Activated T-helper 2 cell treated with anti-CD3 and anti-CD28 coated beads, Interferon-gamma antibody, Interleukin-2, Interleukin-4, amounts not matched to agents 10 μg/mL and 5 μg/mL and 100 μg/mL, durations not matched to agents 14 hours and 24 hours and 36 hours (primary cell): ENCODE results near the gene NCKAP5L. TPM values are rescaled to one million over a fixed set of nuclear protein-coding genes. Genes with fewer than 3 reads are reported as not detected.

Experiments
- DNase-seq: peaks from one replicate; pipeline ENCODE4 v3.0.0; 2021; ENCODE audit warnings: low spot score
- H3K27ac Mint-ChIP-seq: one replicate; pipeline ENCODE4 v1.8.0; 2021; ENCODE audit warnings: mixed read lengths
- H3K27me3 Mint-ChIP-seq: one replicate; pipeline ENCODE4 v1.8.0; 2021; ENCODE audit warnings: low read depth, mixed read lengths
- H3K36me3 Mint-ChIP-seq: one replicate; pipeline ENCODE4 v1.8.0; 2021; ENCODE audit warnings: low read depth, mixed read lengths
- H3K4me1 Mint-ChIP-seq: one replicate; pipeline ENCODE4 v1.8.0; 2021; ENCODE audit warnings: low read depth, mixed read lengths
- H3K4me3 Mint-ChIP-seq: one replicate; pipeline ENCODE4 v1.8.0; 2021; ENCODE audit warnings: low read depth, mild to moderate bottlenecking, moderate library complexity, mixed read lengths
- H3K9me3 Mint-ChIP-seq: one replicate; pipeline ENCODE4 v1.8.0; 2021; ENCODE audit warnings: mixed read lengths
- intact Hi-C: fragments of 100-400 bp; cut with micrococcal nuclease; formaldehyde crosslinking; loops from one replicate; pipeline ENCODE4 v1.15.1; 2023
- total RNA-seq: library from RNA; stranded (reverse); gene quantifications from 2 replicates; pipeline ENCODE4 v1.2.3, GENCODE V29; 2022

NCKAP5L gene
- total RNA-seq, 1 donor from 2014 or later = 5.3 TPM

DNA sequence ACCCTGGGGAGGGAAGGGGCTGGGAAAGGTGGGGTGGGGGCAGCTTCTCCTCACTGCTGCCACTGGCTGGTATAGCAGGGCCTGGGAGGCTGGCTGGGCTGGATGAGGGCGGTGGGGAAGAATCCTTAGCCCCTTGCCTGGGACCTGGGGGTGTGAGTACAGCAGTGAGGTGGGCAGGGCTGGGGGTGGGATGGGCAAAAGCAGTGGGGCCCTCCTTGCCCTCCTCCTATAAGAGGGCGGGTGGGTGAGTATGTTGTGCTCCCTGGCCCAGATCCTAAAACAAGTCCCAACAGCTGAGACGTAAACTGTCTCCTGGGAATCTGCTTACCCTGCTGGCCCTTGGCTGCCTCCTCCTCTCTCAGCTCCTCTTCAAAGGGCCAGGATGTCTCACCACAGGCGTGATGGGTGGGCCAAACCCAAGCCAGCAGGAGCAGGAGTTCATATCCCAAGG lies 2.2 kb downstream of the NCKAP5L start:
- Mint-ChIP-seq H3K9me3 (no peaks in the 10 kb centered on the region), H3K27me3 (peaks cover 12% of the 10 kb centered on the region), H3K4me3 (no peak overlapping the region), H3K27ac (no peak overlapping the region), H3K36me3 (no peaks in the 10 kb centered on the region), H3K4me1 (peaks cover 14% of the 10 kb centered on the region)
- DNase-seq = no peak
- intact Hi-C loops = loop anchor here (5.0 kb wide), 1 partner anchor 119 kb away; the partner anchor contains the start of gene FMNL3

DNA sequence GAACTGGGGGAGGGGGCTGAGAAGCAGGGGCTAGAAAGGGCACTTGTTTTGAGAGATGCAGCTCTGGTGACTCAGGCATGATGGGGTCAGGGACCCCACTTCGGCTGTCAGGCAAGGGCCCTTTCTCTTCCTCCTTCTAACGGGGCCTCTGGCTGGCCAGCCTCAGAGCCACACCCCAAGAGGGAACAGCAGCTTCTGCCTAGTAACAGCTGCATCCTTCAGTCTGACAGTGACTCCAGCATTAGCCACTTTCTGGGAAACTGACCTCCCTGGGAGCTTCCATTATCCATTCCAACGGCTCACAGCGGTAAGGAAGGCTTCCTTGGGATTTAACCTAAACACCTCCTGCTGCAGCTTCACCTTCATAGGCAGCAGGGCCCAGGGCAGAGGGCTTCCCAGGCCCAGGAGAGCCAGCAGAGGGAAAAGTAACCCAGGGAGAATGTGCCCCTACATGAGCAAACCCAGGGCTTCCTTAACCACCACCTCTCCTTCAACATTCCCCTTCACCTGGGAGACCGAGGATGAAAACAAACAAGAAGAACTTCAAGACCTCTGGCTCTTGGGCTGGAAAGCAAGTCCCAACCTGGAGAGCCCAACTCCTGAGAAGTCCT lies 2.7 kb downstream of the NCKAP5L start:
- H3K4me1 Mint-ChIP-seq = peaks cover 17% of the 10 kb centered on the region

DNA sequence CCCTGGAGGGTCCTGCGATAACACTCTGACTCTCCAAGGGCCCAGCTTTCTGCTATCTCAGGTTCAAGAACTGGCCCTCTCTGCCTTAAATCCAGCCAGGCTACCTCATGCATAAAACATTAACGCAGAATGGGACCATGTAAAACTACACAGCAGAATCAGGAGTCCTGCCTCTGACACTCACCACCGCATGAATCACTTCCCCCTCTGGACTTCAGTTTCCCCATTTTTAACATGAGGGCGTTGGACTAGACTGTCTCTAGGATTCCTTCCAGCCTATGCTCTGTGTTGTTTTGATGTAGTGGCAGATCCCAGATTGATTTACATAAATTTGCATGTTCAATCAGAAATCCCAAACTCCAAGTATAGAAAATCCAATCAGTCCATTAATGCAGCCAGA lies 3.3 kb downstream of the NCKAP5L start:
- Mint-ChIP-seq H3K4me3 (no peak overlapping the region), H3K27ac (no peak overlapping the region), H3K36me3 (no peaks in the 10 kb centered on the region), H3K9me3 (no peaks in the 10 kb centered on the region), H3K27me3 (peaks cover 12% of the 10 kb centered on the region), H3K4me1 (peaks cover 17% of the 10 kb centered on the region)
- intact Hi-C loops = loop anchor here (5.0 kb wide), 1 partner anchor 118 kb away; the partner anchor contains the start of gene FMNL3
- DNase-seq = no peak

More for the DNA sequence above, 2.7 kb downstream of the NCKAP5L start:
- no peaks in the 10 kb centered on the region for H3K36me3 Mint-ChIP-seq
- DNase-seq = no peak
- H3K4me3 Mint-ChIP-seq = no peak overlapping the region
- H3K27me3 Mint-ChIP-seq = peaks cover 12% of the 10 kb centered on the region
- intact Hi-C loops = loop anchor here (5.0 kb wide), 1 partner anchor 118 kb away; the partner anchor contains the start of gene FMNL3
- H3K9me3 Mint-ChIP-seq = no peaks in the 10 kb centered on the region
- no peak overlapping the region for H3K27ac Mint-ChIP-seq

DNA sequence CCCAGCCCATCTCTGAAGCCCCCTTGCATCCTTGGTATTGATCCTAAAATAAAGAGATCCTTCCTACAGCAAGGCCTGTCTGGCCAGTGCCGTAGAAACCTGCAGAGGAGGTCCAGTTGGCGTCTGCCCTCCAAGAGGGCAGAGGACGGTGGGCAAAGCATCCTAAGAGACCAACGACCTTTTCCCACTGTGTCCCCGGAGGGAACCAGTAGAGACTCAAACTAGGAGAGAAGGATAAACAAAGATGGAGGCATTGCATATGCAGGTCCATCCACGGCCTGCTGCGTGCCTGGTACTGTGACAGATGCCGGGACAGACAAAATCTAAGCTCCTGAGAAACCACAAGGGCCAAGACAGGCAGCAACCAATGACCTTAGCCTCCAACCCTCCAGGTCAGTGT lies 3.8 kb downstream of the NCKAP5L start:
- H3K36me3 Mint-ChIP-seq = no peaks in the 10 kb centered on the region
- intact Hi-C loops = no loop called here
- H3K9me3 Mint-ChIP-seq = no peaks in the 10 kb centered on the region
- no peak overlapping the region for H3K27ac Mint-ChIP-seq
- H3K4me3 Mint-ChIP-seq = no peak overlapping the region
- peaks cover 17% of the 10 kb centered on the region for H3K4me1 Mint-ChIP-seq
- peaks cover 12% of the 10 kb centered on the region for H3K27me3 Mint-ChIP-seq
- DNase-seq = no peak

GRCh38 chr12:49823951-49824350 lies 4.3 kb downstream of the NCKAP5L start:
- no peaks in the 10 kb centered on the region for H3K9me3 Mint-ChIP-seq
- DNase-seq = no peak
- intact Hi-C loops = no loop called here
- no peaks in the 10 kb centered on the region for H3K36me3 Mint-ChIP-seq
- H3K27ac Mint-ChIP-seq = no peak overlapping the region
- no peak overlapping the region for H3K4me3 Mint-ChIP-seq
- peaks cover 12% of the 10 kb centered on the region for H3K27me3 Mint-ChIP-seq
- H3K4me1 Mint-ChIP-seq = peaks cover 13% of the 10 kb centered on the region

- intact Hi-C loops = no loop called here
- H3K27ac Mint-ChIP-seq = no peak overlapping the region
Measured at GRCh38 chr12:49823350-49823749, 4.9 kb downstream of the NCKAP5L start.

GRCh38 chr12:49821373-49822287 lies 6.6 kb downstream of the NCKAP5L start:
- intact Hi-C loops = no loop called here
- Mint-ChIP-seq H3K27me3 (peaks cover 5% of the 10 kb centered on the region), H3K4me1 (peaks cover 7% of the 10 kb centered on the region), H3K36me3 (no peaks in the 10 kb centered on the region), H3K4me3 (no peak overlapping the region), H3K9me3 (no peaks in the 10 kb centered on the region), H3K27ac (peak overlapping the region; percentile 68)
- no peak for DNase-seq

More at GRCh38 chr12:49823350-49823749, 4.9 kb downstream of the NCKAP5L start:
- Mint-ChIP-seq H3K4me1 (peaks cover 7% of the 10 kb centered on the region), H3K4me3 (no peak overlapping the region), H3K27me3 (peaks cover 12% of the 10 kb centered on the region), H3K9me3 (no peaks in the 10 kb centered on the region), H3K36me3 (no peaks in the 10 kb centered on the region)
- no peak for DNase-seq

- no peaks in the 10 kb centered on the region for H3K27me3 Mint-ChIP-seq
- peaks cover 7% of the 10 kb centered on the region for H3K4me1 Mint-ChIP-seq
- no peaks in the 10 kb centered on the region for H3K36me3 Mint-ChIP-seq
- H3K9me3 Mint-ChIP-seq = no peaks in the 10 kb centered on the region
- H3K4me3 Mint-ChIP-seq = no peak overlapping the region
- peak overlapping the region; percentile 4 for H3K27ac Mint-ChIP-seq
- DNase-seq = no peak
- intact Hi-C loops = no loop called here
Measured at GRCh38 chr12:49819786-49820185, 8.4 kb downstream of the NCKAP5L start.

GRCh38 chr12:49818241-49818895 lies 9.8 kb downstream of the NCKAP5L start:
- no peaks in the 10 kb centered on the region for H3K36me3 Mint-ChIP-seq
- intact Hi-C loops = no loop called here
- H3K9me3 Mint-ChIP-seq = no peaks in the 10 kb centered on the region
- no peaks in the 10 kb centered on the region for H3K27me3 Mint-ChIP-seq
- H3K4me3 Mint-ChIP-seq = no peak overlapping the region
- H3K4me1 Mint-ChIP-seq = peaks cover 7% of the 10 kb centered on the region
- no peak overlapping the region for H3K27ac Mint-ChIP-seq
- no peak for DNase-seq

- intact Hi-C loops = no loop called here
- Mint-ChIP-seq H3K4me3 (no peak overlapping the region), H3K27ac (no peak overlapping the region), H3K27me3 (no peaks in the 10 kb centered on the region), H3K36me3 (no peaks in the 10 kb centered on the region), H3K4me1 (peaks cover 3% of the 10 kb centered on the region), H3K9me3 (no peaks in the 10 kb centered on the region)
- DNase-seq = no peak
Measured at GRCh38 chr12:49813131-49813530, 15.1 kb downstream of the NCKAP5L start.

DNA sequence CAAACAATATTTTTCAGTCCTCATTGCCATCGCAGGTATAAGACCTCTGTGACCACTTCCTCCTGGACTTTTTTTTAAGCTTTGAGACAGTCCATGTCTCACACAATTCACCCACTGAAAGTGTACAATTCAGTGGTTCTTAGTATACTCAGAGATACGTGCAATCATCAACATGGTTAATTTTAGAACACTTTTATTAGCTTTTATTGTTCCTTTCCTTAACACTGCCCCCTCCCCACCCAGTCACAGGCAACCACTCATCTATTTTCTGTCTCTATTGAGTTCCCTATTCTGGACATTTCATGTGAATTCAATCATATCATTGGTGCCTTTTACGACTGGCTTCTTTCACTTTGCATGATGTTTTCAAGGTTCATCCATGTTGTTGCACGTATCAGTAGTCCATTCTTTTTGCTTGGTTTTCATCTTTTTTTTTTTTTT lies 16.2 kb downstream of the NCKAP5L start:
- no peaks in the 10 kb centered on the region for H3K27me3 Mint-ChIP-seq
- H3K4me3 Mint-ChIP-seq = no peak overlapping the region
- intact Hi-C loops = no loop called here
- H3K4me1 Mint-ChIP-seq = peaks cover 3% of the 10 kb centered on the region
- H3K36me3 Mint-ChIP-seq = no peaks in the 10 kb centered on the region
- H3K27ac Mint-ChIP-seq = no peak overlapping the region
- H3K9me3 Mint-ChIP-seq = no peaks in the 10 kb centered on the region
- DNase-seq = no peak

- no peak overlapping the region for H3K4me3 Mint-ChIP-seq
- no peak for DNase-seq
- no peaks in the 10 kb centered on the region for H3K9me3 Mint-ChIP-seq
- no peaks in the 10 kb centered on the region for H3K36me3 Mint-ChIP-seq
- H3K27ac Mint-ChIP-seq = no peak overlapping the region
- intact Hi-C loops = no loop called here
- peaks cover 3% of the 10 kb centered on the region for H3K4me1 Mint-ChIP-seq
- H3K27me3 Mint-ChIP-seq = no peaks in the 10 kb centered on the region
Measured at GRCh38 chr12:49811136-49811535, 17.1 kb downstream of the NCKAP5L start.
